GM18526 (cell line): ENCODE results near the gene CLSTN2.

Experiments used
- POLR2A ChIP-seq: IDR thresholded peaks from 3 replicates; pipeline ENCODE4 v1.6.1; 2011; ENCODE audit not compliant: insufficient read length; ENCODE audit errors: extremely low read depth

CLSTN2 gene

GRCh38 chr3:140117096-140117526 lies 182.1 kb downstream of the CLSTN2 start:
- no peak for TF ChIP-seq POLR2A

GRCh38 chr3:140122183-140122582 lies 187.2 kb downstream of the CLSTN2 start:
- TF ChIP-seq POLR2A, result no peak

- TF ChIP-seq POLR2A, result no peak
Observed at GRCh38 chr3:140128217-140128616, 193.2 kb downstream of the CLSTN2 start.

- no peak for TF ChIP-seq POLR2A
Observed at GRCh38 chr3:140128631-140129030, 193.6 kb downstream of the CLSTN2 start.

- TF ChIP-seq POLR2A, result no peak
Observed at GRCh38 chr3:140129768-140130284, 194.8 kb downstream of the CLSTN2 start.

GRCh38 chr3:140131895-140132294 lies 196.9 kb downstream of the CLSTN2 start:
- TF ChIP-seq POLR2A, result no peak

- TF ChIP-seq POLR2A, result no peak
Observed at GRCh38 chr3:140134231-140134965, 199.4 kb downstream of the CLSTN2 start.

GRCh38 chr3:140135461-140135860 lies 200.5 kb downstream of the CLSTN2 start:
- TF ChIP-seq POLR2A, result no peak

- TF ChIP-seq POLR2A, result no peak
Observed at GRCh38 chr3:140143367-140144069, 208.5 kb downstream of the CLSTN2 start.

- TF ChIP-seq POLR2A, result no peak
Observed at GRCh38 chr3:140145528-140145927, 210.5 kb downstream of the CLSTN2 start.

- no peak for TF ChIP-seq POLR2A
Observed at GRCh38 chr3:140146668-140147067, 211.7 kb downstream of the CLSTN2 start.

GRCh38 chr3:140147965-140148490 lies 213.0 kb downstream of the CLSTN2 start:
- TF ChIP-seq POLR2A, result no peak

GRCh38 chr3:140148824-140149390 lies 213.9 kb downstream of the CLSTN2 start:
- no peak for TF ChIP-seq POLR2A

GRCh38 chr3:140151321-140151720 lies 216.3 kb downstream of the CLSTN2 start:
- no peak for TF ChIP-seq POLR2A

GRCh38 chr3:140152851-140153639 lies 218.1 kb downstream of the CLSTN2 start:
- TF ChIP-seq POLR2A, result no peak
